Neural cell (in vitro differentiated cells): Measurements from ENCODE around the gene UBP1. TPM values are rescaled to one million over a fixed set of nuclear protein-coding genes. Genes with fewer than 3 reads are reported as not detected.

Experiments
- H2AFZ ChIP-seq: fragments of 200-600, 300-800 bp; sonication (generic), shearing (Covaris generic); 2 replicates; pipeline ENCODE4 v1.6.0; 2014; ENCODE audit warnings: low read depth, mild to moderate bottlenecking, antibody characterized with exemption, low read length, moderate library complexity
- H3F3A ChIP-seq: fragments of 200-600 bp; shearing (Covaris generic); 2 replicates; pipeline ENCODE4 v1.6.1; 2016; ENCODE audit warnings: mild to moderate bottlenecking, moderate library complexity, mixed read lengths, antibody characterized with exemption, low read length; ENCODE audit not compliant: insufficient read depth, poor library complexity, severe bottlenecking
- H3K27ac ChIP-seq: fragments of 200-600, 300-800 bp; sonication (generic), shearing (Covaris generic); 2 replicates; pipeline ENCODE4 v1.5.1; 2014; ENCODE audit warnings: mild to moderate bottlenecking, low read length, moderate library complexity
- H3K27me3 ChIP-seq: fragments of 300-800, 200-600 bp; sonication (generic), shearing (Covaris generic); 2 replicates; pipeline ENCODE4 v1.6.0; 2014; ENCODE audit warnings: mild to moderate bottlenecking, low read depth, low read length, moderate library complexity; ENCODE audit not compliant: insufficient read depth
- H3K36me3 ChIP-seq: fragments of 300-800, 200-600 bp; sonication (generic), shearing (Covaris generic); 2 replicates; pipeline ENCODE4 v1.5.1; 2014; ENCODE audit warnings: mild to moderate bottlenecking, antibody characterized with exemption, low read length, moderate library complexity; ENCODE audit not compliant: insufficient read depth
- H3K4me2 ChIP-seq: fragments of 300-800, 200-600 bp; sonication (generic), shearing (Covaris generic); 2 replicates; pipeline ENCODE4 v1.6.0; 2014; ENCODE audit warnings: mild to moderate bottlenecking, low read length
- H3K4me3 ChIP-seq: fragments of 300-800, 200-600 bp; sonication (generic), shearing (Covaris generic); 2 replicates; pipeline ENCODE4 v1.5.1; 2014; ENCODE audit warnings: mild to moderate bottlenecking, low read length, moderate library complexity
- H3K79me2 ChIP-seq: fragments of 200-600 bp; shearing (Covaris generic); replicated peaks from 2 replicates; pipeline ENCODE4 v1.6.0; 2014; ENCODE audit warnings: mild to moderate bottlenecking, low read length, moderate library complexity; ENCODE audit not compliant: insufficient read depth
- H3K9ac ChIP-seq: fragments of 300-800, 200-600 bp; sonication (generic), shearing (Covaris generic); 2 replicates; pipeline ENCODE4 v1.6.1; 2016; ENCODE audit warnings: mild to moderate bottlenecking, low read length, mixed read lengths
- H3K9me2 ChIP-seq: fragments of 200-600 bp; shearing (Covaris generic); 2 replicates; pipeline ENCODE4 v1.6.1; 2016; ENCODE audit warnings: mild to moderate bottlenecking, low read length, mixed read lengths; ENCODE audit not compliant: insufficient read depth
- H3K9me3 ChIP-seq: fragments of 200-600, 300-800 bp; sonication (generic), shearing (Covaris generic); 2 replicates; pipeline ENCODE4 v1.6.1; 2016; ENCODE audit warnings: mild to moderate bottlenecking, mixed run types, low read length, moderate library complexity, mixed read lengths
- H4K20me1 ChIP-seq: fragments of 200-600 bp; shearing (Covaris generic); 2 replicates; pipeline ENCODE4 v1.6.1; 2016; ENCODE audit warnings: mild to moderate bottlenecking, mixed run types; ENCODE audit not compliant: insufficient read depth
- EP300 ChIP-seq: fragments of 450-650 bp; conservative IDR thresholded peaks from 2 replicates; pipeline ENCODE4 v1.6.1; 2014; ENCODE audit warnings: antibody characterized with exemption, mild to moderate bottlenecking, moderate library complexity; ENCODE audit not compliant: poor library complexity, severe bottlenecking
- EZH2 ChIP-seq: fragments of 200-600, 300-800 bp; shearing (Covaris generic), sonication (generic); IDR thresholded peaks from 2 replicates; pipeline ENCODE4 v1.6.1; 2014; ENCODE audit warnings: antibody characterized with exemption, low read length, borderline replicate concordance, mild to moderate bottlenecking; ENCODE audit not compliant: insufficient read depth, poor library complexity, severe bottlenecking
- MXI1 ChIP-seq: fragments of 450-650 bp; conservative IDR thresholded peaks from 2 replicates; pipeline ENCODE4 v1.6.1; 2014; ENCODE audit warnings: antibody characterized with exemption, mild to moderate bottlenecking; ENCODE audit not compliant: poor library complexity, severe bottlenecking
- POLR2AphosphoS5 ChIP-seq: IDR thresholded peaks from 2 replicates; pipeline ENCODE4 v1.6.1; 2012
- RAD21 ChIP-seq: fragments of 450-650 bp; conservative IDR thresholded peaks from 2 replicates; pipeline ENCODE4 v1.6.1; 2014; ENCODE audit warnings: antibody characterized with exemption, mild to moderate bottlenecking, moderate library complexity
- SMC3 ChIP-seq: fragments of 450-650 bp; conservative IDR thresholded peaks from 2 replicates; pipeline ENCODE4 v1.6.1; 2014; ENCODE audit warnings: antibody characterized with exemption, mild to moderate bottlenecking, moderate library complexity; ENCODE audit not compliant: poor library complexity
- TAF1 ChIP-seq: IDR thresholded peaks from 2 replicates; pipeline ENCODE4 v1.6.1; 2012; ENCODE audit warnings: low read depth
- polyA plus RNA-seq: library from polyadenylated mRNA; depleted of rRNA; stranded (reverse); fragments of >200 nt; gene quantifications from 2 replicates; pipeline ENCODE4 v1.2.3, GENCODE V29; 2014
- TF ChIP-seq, protein P1 (sequence below): fragments of 450-650 bp; IDR thresholded peaks from 2 replicates; pipeline ENCODE4 v1.5.1; 2014; ENCODE audit warnings: antibody characterized with exemption, mild to moderate bottlenecking, moderate library complexity; ENCODE audit not compliant: poor library complexity, severe bottlenecking
- TF ChIP-seq, protein P2 (sequence below): IDR thresholded peaks from 2 replicates; pipeline ENCODE4 v1.6.1; 2012; ENCODE audit warnings: borderline replicate concordance

UBP1 gene
- polyA plus RNA-seq, 1 donor from 2014 or later, result 74.2 TPM

DNA sequence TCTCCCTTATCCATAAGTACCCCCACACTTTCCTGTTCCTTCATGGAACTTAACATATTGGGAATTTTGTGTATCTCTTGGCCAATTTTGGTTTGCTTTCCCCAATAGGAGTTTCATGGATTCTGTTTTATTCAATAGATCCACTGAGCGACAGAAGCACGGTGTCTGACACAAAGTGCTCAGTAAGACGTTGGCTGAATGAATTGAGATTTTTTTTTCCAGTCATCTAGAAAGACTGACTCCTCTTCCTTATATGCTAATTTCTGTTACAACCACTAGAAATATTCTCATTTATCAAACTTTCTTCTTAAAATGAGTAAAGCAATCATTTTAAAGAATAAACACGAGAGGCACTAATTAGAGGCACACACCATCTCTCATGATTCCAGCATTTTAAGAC is 48.1 kb downstream of the UBP1 start:
- H2AFZ ChIP-seq, result no peak overlapping the region
- H3K9ac ChIP-seq, result no peak overlapping the region
- no peaks in the 10 kb centered on the region for H3K27me3 ChIP-seq
- H4K20me1 ChIP-seq, result no peaks in the 10 kb centered on the region
- no peak overlapping the region for H3K27ac ChIP-seq
- no peaks in the 10 kb centered on the region for H3K9me3 ChIP-seq
- no peak for TF ChIP-seq TAF1
- no peak for TF ChIP-seq MXI1
- no peak for TF ChIP-seq RAD21
- TF ChIP-seq POLR2AphosphoS5, result no peak
- TF ChIP-seq SMC3, result no peak
- TF ChIP-seq, protein P1, sequence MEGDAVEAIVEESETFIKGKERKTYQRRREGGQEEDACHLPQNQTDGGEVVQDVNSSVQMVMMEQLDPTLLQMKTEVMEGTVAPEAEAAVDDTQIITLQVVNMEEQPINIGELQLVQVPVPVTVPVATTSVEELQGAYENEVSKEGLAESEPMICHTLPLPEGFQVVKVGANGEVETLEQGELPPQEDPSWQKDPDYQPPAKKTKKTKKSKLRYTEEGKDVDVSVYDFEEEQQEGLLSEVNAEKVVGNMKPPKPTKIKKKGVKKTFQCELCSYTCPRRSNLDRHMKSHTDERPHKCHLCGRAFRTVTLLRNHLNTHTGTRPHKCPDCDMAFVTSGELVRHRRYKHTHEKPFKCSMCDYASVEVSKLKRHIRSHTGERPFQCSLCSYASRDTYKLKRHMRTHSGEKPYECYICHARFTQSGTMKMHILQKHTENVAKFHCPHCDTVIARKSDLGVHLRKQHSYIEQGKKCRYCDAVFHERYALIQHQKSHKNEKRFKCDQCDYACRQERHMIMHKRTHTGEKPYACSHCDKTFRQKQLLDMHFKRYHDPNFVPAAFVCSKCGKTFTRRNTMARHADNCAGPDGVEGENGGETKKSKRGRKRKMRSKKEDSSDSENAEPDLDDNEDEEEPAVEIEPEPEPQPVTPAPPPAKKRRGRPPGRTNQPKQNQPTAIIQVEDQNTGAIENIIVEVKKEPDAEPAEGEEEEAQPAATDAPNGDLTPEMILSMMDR, result no peak
- TF ChIP-seq EZH2, result no peak
- no peak for TF ChIP-seq EP300
- TF ChIP-seq, protein P2, sequence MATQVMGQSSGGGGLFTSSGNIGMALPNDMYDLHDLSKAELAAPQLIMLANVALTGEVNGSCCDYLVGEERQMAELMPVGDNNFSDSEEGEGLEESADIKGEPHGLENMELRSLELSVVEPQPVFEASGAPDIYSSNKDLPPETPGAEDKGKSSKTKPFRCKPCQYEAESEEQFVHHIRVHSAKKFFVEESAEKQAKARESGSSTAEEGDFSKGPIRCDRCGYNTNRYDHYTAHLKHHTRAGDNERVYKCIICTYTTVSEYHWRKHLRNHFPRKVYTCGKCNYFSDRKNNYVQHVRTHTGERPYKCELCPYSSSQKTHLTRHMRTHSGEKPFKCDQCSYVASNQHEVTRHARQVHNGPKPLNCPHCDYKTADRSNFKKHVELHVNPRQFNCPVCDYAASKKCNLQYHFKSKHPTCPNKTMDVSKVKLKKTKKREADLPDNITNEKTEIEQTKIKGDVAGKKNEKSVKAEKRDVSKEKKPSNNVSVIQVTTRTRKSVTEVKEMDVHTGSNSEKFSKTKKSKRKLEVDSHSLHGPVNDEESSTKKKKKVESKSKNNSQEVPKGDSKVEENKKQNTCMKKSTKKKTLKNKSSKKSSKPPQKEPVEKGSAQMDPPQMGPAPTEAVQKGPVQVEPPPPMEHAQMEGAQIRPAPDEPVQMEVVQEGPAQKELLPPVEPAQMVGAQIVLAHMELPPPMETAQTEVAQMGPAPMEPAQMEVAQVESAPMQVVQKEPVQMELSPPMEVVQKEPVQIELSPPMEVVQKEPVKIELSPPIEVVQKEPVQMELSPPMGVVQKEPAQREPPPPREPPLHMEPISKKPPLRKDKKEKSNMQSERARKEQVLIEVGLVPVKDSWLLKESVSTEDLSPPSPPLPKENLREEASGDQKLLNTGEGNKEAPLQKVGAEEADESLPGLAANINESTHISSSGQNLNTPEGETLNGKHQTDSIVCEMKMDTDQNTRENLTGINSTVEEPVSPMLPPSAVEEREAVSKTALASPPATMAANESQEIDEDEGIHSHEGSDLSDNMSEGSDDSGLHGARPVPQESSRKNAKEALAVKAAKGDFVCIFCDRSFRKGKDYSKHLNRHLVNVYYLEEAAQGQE, result no peak
- H3K36me3 ChIP-seq, result peaks cover 15% of the 10 kb centered on the region
- no peak overlapping the region for H3K4me3 ChIP-seq
- H3F3A ChIP-seq, result no peaks in the 10 kb centered on the region
- no peaks in the 10 kb centered on the region for H3K79me2 ChIP-seq
- no peaks in the 10 kb centered on the region for H3K9me2 ChIP-seq
- H3K4me2 ChIP-seq, result no peak overlapping the region

DNA sequence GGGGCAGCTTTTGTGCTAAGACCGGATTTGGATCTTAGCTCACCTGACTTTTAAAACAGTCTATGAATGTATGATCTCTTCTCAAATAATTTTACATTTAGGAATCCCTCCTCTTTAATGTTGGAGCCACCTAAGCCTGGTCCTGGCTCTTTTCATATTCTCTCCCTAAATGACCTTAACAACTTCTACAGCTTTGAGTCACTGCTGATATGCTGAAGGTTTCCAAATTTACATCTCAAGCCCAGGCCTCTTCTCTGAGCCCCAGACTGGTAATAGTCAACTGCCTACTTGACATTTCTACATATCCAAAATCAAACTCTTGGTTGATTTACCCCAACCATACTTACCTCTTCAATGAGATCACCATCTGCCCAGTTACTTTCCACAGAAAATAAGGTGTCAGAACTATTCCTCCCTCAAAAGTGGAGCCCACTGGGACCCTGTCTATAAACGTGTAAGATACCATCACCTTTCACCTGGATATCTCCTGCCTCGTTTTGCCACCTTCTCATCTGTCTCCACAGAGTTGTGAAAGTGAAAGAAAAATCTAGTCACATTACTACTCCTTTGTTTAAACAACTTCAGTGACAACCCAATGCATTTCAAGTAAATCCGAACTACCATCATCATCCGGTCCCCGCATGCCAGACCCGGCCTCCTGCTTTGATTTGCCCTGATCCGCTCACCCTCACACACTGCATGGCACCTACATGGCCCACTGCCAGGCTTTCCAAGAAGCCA is 48.8 kb downstream of the UBP1 start:
- Histone ChIP-seq H3K27ac (no peak overlapping the region), H3K9me3 (no peaks in the 10 kb centered on the region), H3K36me3 (peaks cover 9% of the 10 kb centered on the region), H2AFZ (no peak overlapping the region), H3F3A (no peaks in the 10 kb centered on the region), H3K9ac (no peak overlapping the region), H3K27me3 (no peaks in the 10 kb centered on the region), H3K4me2 (no peak overlapping the region), H3K9me2 (no peaks in the 10 kb centered on the region), H3K79me2 (no peaks in the 10 kb centered on the region), H3K4me3 (no peak overlapping the region), H4K20me1 (no peaks in the 10 kb centered on the region)
- TF ChIP-seq, protein P1, result no peak
- TF ChIP-seq RAD21 (no peak), EP300 (no peak), SMC3 (no peak)
- TF ChIP-seq, protein P2, result no peak
